Ascending aorta (tissue), 2 donors: ENCODE data around the gene CAMK4. TPM values are rescaled to one million over a fixed set of nuclear protein-coding genes. Genes with fewer than 3 reads are reported as not detected.

ENCODE experiments used
- DNase-seq, 2 donors: peaks; one replicate each; pipeline ENCODE4 v3.0.0-alpha.2; 2019; ENCODE audit warnings: low spot score in 2 of 2
- H3K27ac ChIP-seq, 2 donors: fragments of 200-600 bp; sonication (generic); one replicate each; pipeline ENCODE4 v1.5.1; 2016 to 2017; ENCODE audit warnings: mild to moderate bottlenecking in 1 of 2
- H3K27me3 ChIP-seq: fragments of 200-600 bp; sonication (generic); one replicate; pipeline ENCODE4 v1.5.1; 2017
- H3K36me3 ChIP-seq, 2 donors: fragments of 200-600 bp; sonication (generic); one replicate each; pipeline ENCODE4 v1.5.1; 2016
- H3K4me1 ChIP-seq, 2 donors: fragments of 200-600 bp; sonication (generic); one replicate each; pipeline ENCODE4 v1.5.1; 2016 to 2017; ENCODE audit warnings: mild to moderate bottlenecking in 1 of 2
- H3K4me3 ChIP-seq, 2 donors: fragments of 200-600 bp; sonication (generic); one replicate each; pipeline ENCODE4 v1.5.1; 2016 to 2017; ENCODE audit warnings: mild to moderate bottlenecking in 1 of 2
- H3K9me3 ChIP-seq, 2 donors: fragments of 200-600 bp; sonication (generic); one replicate each; pipeline ENCODE4 v1.5.1; 2016
- CTCF ChIP-seq, 3 experiments: fragments of 200-600 bp in 2 of 3; fragments of 450-650 bp in 1 of 3; sonication (generic) in 2 of 3; IDR thresholded peaks; one replicate each; pipeline ENCODE4 v1.5.1; 2016 to 2019; ENCODE audit warnings: antibody characterized with exemption in 3 of 3, mild to moderate bottlenecking in 1 of 3, moderate library complexity in 1 of 3
- intact Hi-C: fragments of 100-400 bp; cut with DNase I; formaldehyde crosslinking; loops from one replicate; pipeline ENCODE4 v1.15.1; 2023
- total RNA-seq: library from RNA; depleted of rRNA; stranded (reverse); fragments of >200 nt; gene quantifications from one replicate; pipeline ENCODE4 v1.1.0, GENCODE V29; 2016

Gene CAMK4
- total RNA-seq, 1 donor from 2014 or later, result under 0.01 TPM

- Histone ChIP-seq H3K4me3 (no peak overlapping the region), H3K36me3 (no peaks in the 10 kb centered on the region), H3K27ac (no peak overlapping the region)
Measured at GRCh38 chr5:111229221-111229835, 5.1 kb downstream of the CAMK4 start.

GRCh38 chr5:111229871-111230810 lies 6.0 kb downstream of the CAMK4 start:
- no peaks in the 10 kb centered on the region for H3K9me3 ChIP-seq
- no peak for TF ChIP-seq CTCF (IDR thresholded peaks at IDR 0.05)
- H3K27me3 ChIP-seq, result no peaks in the 10 kb centered on the region
- no peaks in the 10 kb centered on the region for H3K36me3 ChIP-seq
- no peak overlapping the region for H3K4me3 ChIP-seq
- intact Hi-C loops, result no loop called here
- DNase-seq, result no peak
- peaks cover 0 to 3% of the 10 kb centered on the region in 2 donors for H3K4me1 ChIP-seq
- H3K27ac ChIP-seq, result no peak overlapping the region

More at GRCh38 chr5:111229221-111229835, 5.1 kb downstream of the CAMK4 start:
- intact Hi-C loops, result no loop called here
- Histone ChIP-seq H3K4me1 (peaks cover 0 to 9% of the 10 kb centered on the region in 2 donors), H3K27me3 (no peaks in the 10 kb centered on the region), H3K9me3 (no peaks in the 10 kb centered on the region)
- TF ChIP-seq CTCF (IDR thresholded peaks at IDR 0.05), result no peak
- no peak for DNase-seq

GRCh38 chr5:111231119-111231518 lies 6.9 kb downstream of the CAMK4 start:
- intact Hi-C loops, result no loop called here
- no peaks in the 10 kb centered on the region for H3K36me3 ChIP-seq
- no peaks in the 10 kb centered on the region for H3K4me1 ChIP-seq

GRCh38 chr5:111232311-111233051 lies 8.3 kb downstream of the CAMK4 start:
- no peak for DNase-seq
- no peaks in the 10 kb centered on the region for H3K36me3 ChIP-seq
- no peaks in the 10 kb centered on the region for H3K27me3 ChIP-seq
- no peak overlapping the region for H3K4me3 ChIP-seq
- no peaks in the 10 kb centered on the region for H3K9me3 ChIP-seq
- intact Hi-C loops, result no loop called here
- no peak for TF ChIP-seq CTCF (IDR thresholded peaks at IDR 0.05)
- H3K4me1 ChIP-seq, result no peaks in the 10 kb centered on the region
- no peak overlapping the region for H3K27ac ChIP-seq

More at GRCh38 chr5:111231119-111231518, 6.9 kb downstream of the CAMK4 start:
- no peaks in the 10 kb centered on the region for H3K27me3 ChIP-seq
- TF ChIP-seq CTCF (IDR thresholded peaks at IDR 0.05), result no peak
- H3K27ac ChIP-seq, result no peak overlapping the region
- DNase-seq, result no peak
- H3K4me3 ChIP-seq, result no peak overlapping the region
- H3K9me3 ChIP-seq, result no peaks in the 10 kb centered on the region

GRCh38 chr5:111233052-111233374 lies 8.8 kb downstream of the CAMK4 start:
- no peak for DNase-seq
- no peak overlapping the region for H3K4me3 ChIP-seq
- intact Hi-C loops, result no loop called here
- H3K9me3 ChIP-seq, result no peaks in the 10 kb centered on the region
- no peaks in the 10 kb centered on the region for H3K36me3 ChIP-seq
- H3K4me1 ChIP-seq, result no peaks in the 10 kb centered on the region
- TF ChIP-seq CTCF (IDR thresholded peaks at IDR 0.05), result no peak
- H3K27ac ChIP-seq, result no peak overlapping the region
- H3K27me3 ChIP-seq, result no peaks in the 10 kb centered on the region
